K562 (cell line): ENCODE data around the gene EDN2. TPM values are rescaled to one million over a fixed set of nuclear protein-coding genes. Genes with fewer than 3 reads are reported as not detected.

ENCODE experiments used
- CXXC5 ChIP-seq: fragments of 250-450 bp; sonication (Bioruptor Pico); IDR thresholded peaks from 2 replicates; pipeline ENCODE4 v1.8.0; 2022; ENCODE audit warnings: inconsistent platforms, mild to moderate bottlenecking, moderate library complexity
- EP300 ChIP-seq: IDR thresholded peaks from 2 replicates; pipeline ENCODE4 v1.6.1; 2012; ENCODE audit warnings: low read length, improper control_type of control experiment
- ETV5 ChIP-seq: sonication (generic); formaldehyde crosslinking; IDR thresholded peaks from 2 replicates; pipeline ENCODE4 v1.4.0; 2020; ENCODE audit warnings: low read depth, mild to moderate bottlenecking, missing genetic modification reagents
- HMGN3 ChIP-seq: IDR thresholded peaks from 2 replicates; pipeline ENCODE4 v1.6.1; 2011; ENCODE audit warnings: borderline replicate concordance, low read depth, mild to moderate bottlenecking, mixed read lengths, low read length; ENCODE audit not compliant: insufficient read length; ENCODE audit errors: extremely low read depth
- HOXB6 ChIP-seq: fragments of 250-450 bp; sonication (Bioruptor Pico); IDR thresholded peaks from 2 replicates; pipeline ENCODE4 v1.5.1; 2022; ENCODE audit warnings: mild to moderate bottlenecking, borderline replicate concordance
- KLF6 ChIP-seq: fragments of 250-450 bp; sonication (Bioruptor Pico); IDR thresholded peaks from 2 replicates; pipeline ENCODE4 v1.4.0; 2020; ENCODE audit warnings: mild to moderate bottlenecking, moderate library complexity, borderline replicate concordance
- MAZ ChIP-seq, 2 experiments: fragments of 450-650 bp in 1 of 2; sonication (generic) in 1 of 2; formaldehyde crosslinking; IDR thresholded peaks in 1 of 2; conservative IDR thresholded peaks in 1 of 2; 2 replicates each; pipeline versions ENCODE4 v1.4.0 to v1.5.0; 2020; ENCODE audit warnings: mild to moderate bottlenecking in 1 of 2, missing genetic modification reagents in 1 of 2
- NONO ChIP-seq, 2 experiments: fragments of 200-400 bp in 1 of 2; fragments of 450-650 bp in 1 of 2; formaldehyde crosslinking in 1 of 2; IDR thresholded peaks; 2 replicates each; pipeline ENCODE4 v1.6.1; 2017; ENCODE audit warnings: low read depth in 2 of 2, mild to moderate bottlenecking in 2 of 2, moderate library complexity in 2 of 2, low read length in 1 of 2
- NRF1 ChIP-seq, 2 experiments: fragments of 450-650 bp; IDR thresholded peaks in 1 of 2; conservative IDR thresholded peaks in 1 of 2; 2 replicates each; pipeline ENCODE4 v1.6.1; 2014; ENCODE audit warnings: mild to moderate bottlenecking in 2 of 2
- RBM22 ChIP-seq: fragments of 200-400 bp; formaldehyde crosslinking; IDR thresholded peaks from 2 replicates; pipeline ENCODE4 v1.6.1; 2018; ENCODE audit warnings: low read length, low read depth; ENCODE audit not compliant: poor library complexity, severe bottlenecking
- SAFB ChIP-seq: fragments of 200-400 bp; formaldehyde crosslinking; IDR thresholded peaks from 2 replicates; pipeline ENCODE4 v1.6.1; 2017; ENCODE audit warnings: low read depth, low read length, borderline replicate concordance
- SNAPC5 ChIP-seq: fragments of 250-450 bp; sonication (Bioruptor Pico); IDR thresholded peaks from 2 replicates; pipeline ENCODE4 v1.8.0; 2021; ENCODE audit warnings: moderate library complexity, mild to moderate bottlenecking, inconsistent platforms
- TCF3 ChIP-seq: sonication (generic); formaldehyde crosslinking; IDR thresholded peaks from 2 replicates; pipeline ENCODE4 v1.4.0; 2020; ENCODE audit warnings: mild to moderate bottlenecking, missing genetic modification reagents
- TCF7 ChIP-seq: sonication (generic); IDR thresholded peaks from 2 replicates; pipeline ENCODE4 v1.6.1; 2016; ENCODE audit warnings: antibody characterized with exemption, borderline replicate concordance
- TCFL5 ChIP-seq: fragments of 250-450 bp; sonication (Bioruptor Pico); conservative IDR thresholded peaks from 2 replicates; pipeline ENCODE4 v1.6.1; 2021; ENCODE audit warnings: mild to moderate bottlenecking, moderate library complexity, matching md5 sums
- TEAD2 ChIP-seq: fragments of 450-650 bp; IDR thresholded peaks from 2 replicates; pipeline ENCODE4 v1.6.1; 2016; ENCODE audit warnings: missing genetic modification characterization, control low read depth, missing compliant biosample characterization
- THRAP3 ChIP-seq: fragments of 450-650 bp; IDR thresholded peaks from 2 replicates; pipeline ENCODE4 v1.6.1; 2016; ENCODE audit warnings: mild to moderate bottlenecking, inconsistent platforms, borderline replicate concordance
- ZBTB8A ChIP-seq: fragments of 450-650 bp; IDR thresholded peaks from 2 replicates; pipeline ENCODE4 v1.6.1; 2018; ENCODE audit warnings: mild to moderate bottlenecking, moderate library complexity; ENCODE audit not compliant: partially characterized antibody
- ZNF644 ChIP-seq: fragments of 200-800 bp; sonication (Bioruptor generic); IDR thresholded peaks from 2 replicates; pipeline ENCODE4 v1.6.1; 2016; ENCODE audit warnings: low read depth, missing genetic modification characterization, missing compliant biosample characterization
- ZSCAN29 ChIP-seq: fragments of 450-650 bp; IDR thresholded peaks from 2 replicates; pipeline ENCODE4 v1.6.1; 2017
- polyA plus RNA-seq, 8 experiments: library from polyadenylated mRNA; depleted of rRNA in 4 of 8; stranded (reverse) in 5 of 8; unstranded in 3 of 8; fragments of >200 nt; fragmentation: Nextera tagmentation in 2 of 8; fragmentation: Illumina TruSeq in 1 of 8; extraction: Ambion mirVana in 2 of 8; extraction: Trizol in 1 of 8; gene quantifications; 2 replicates each; pipeline versions ENCODE4 v1.2.1 to v1.2.3, GENCODE V29; 2011 to 2014; ENCODE audit warnings: inconsistent platforms in 1 of 8, missing spikeins in 1 of 8
- total RNA-seq, 7 experiments: library from RNA; depleted of rRNA in 6 of 7; stranded (reverse); fragments of >200 nt in 6 of 7; fragmentation: Illumina TruSeq in 2 of 7; extraction: Trizol in 2 of 7; gene quantifications; 2 replicates each; pipeline versions ENCODE4 v1.2.1 to v1.2.3, GENCODE V29; 2011 to 2021; ENCODE audit warnings: low replicate concordance in 1 of 7
- TF ChIP-seq, protein P1 (sequence below): fragments of 450-650 bp; IDR thresholded peaks from 2 replicates; pipeline ENCODE4 v1.6.1; 2016; ENCODE audit warnings: missing biosample characterization, missing genetic modification characterization
- TF ChIP-seq, protein P2 (sequence below): fragments of 250-450 bp; sonication (Bioruptor Pico); IDR thresholded peaks from 2 replicates; pipeline ENCODE4 v1.8.0; 2021; ENCODE audit warnings: moderate library complexity, mild to moderate bottlenecking, inconsistent platforms
- TF ChIP-seq, protein P3 (sequence below): fragments of 450-650 bp; formaldehyde crosslinking; IDR thresholded peaks from 2 replicates; pipeline ENCODE4 v1.4.0; 2022; ENCODE audit warnings: missing genetic modification characterization

Gene EDN2
- total and polyA plus RNA-seq, 9 of the 15 experiments (the other 6 are each of a cell fraction or from before 2014, with no cell fraction given): not detected

GRCh38 chr1:41516168-41517061 lies 31.9 kb upstream of the EDN2 start (continued):
- TF ChIP-seq MAZ (CRISPR knock-in tag; conservative IDR thresholded peaks at IDR 0.05 in 1 of 2, IDR thresholded peaks at IDR 0.05 in 1 of 2) (peak; percentile 21 to 66; a peak in 3 of 4 replicates), SAFB (peak; percentile 87; the same call in 1 of the 2 replicates), NONO (IDR thresholded peaks at IDR 0.05; ENCODE audit: low read depth in 2 of 2, low read length in 1 of 2) (peak in 1 of 2 experiments; percentile 73; a peak in 1 of 4 replicates), ZSCAN29 (no peak), TEAD2 (no peak), TCF7 (no peak), THRAP3 (no peak), NRF1 (conservative IDR thresholded peaks at IDR 0.05 in 1 of 2, IDR thresholded peaks at IDR 0.05 in 1 of 2) (peak in 1 of 2 experiments; percentile 15; a peak in 1 of 4 replicates), EP300 (no peak), TCF3 (CRISPR knock-in tag) (no peak), KLF6 (CRISPR knock-in tag) (no peak), TCFL5 (no peak), ZNF644 (tag) (no peak), ZBTB8A (no peak), SNAPC5 (no peak), ETV5 (CRISPR knock-in tag) (0 out of 2 replicates have a peak, but pooled peaks have one; percentile 25), CXXC5 (CRISPR knock-in tag) (peak; percentile 68), HMGN3 (peak; percentile 83), RBM22 (no peak), HOXB6 (CRISPR knock-in tag) (no peak)
- TF ChIP-seq, protein P1, sequence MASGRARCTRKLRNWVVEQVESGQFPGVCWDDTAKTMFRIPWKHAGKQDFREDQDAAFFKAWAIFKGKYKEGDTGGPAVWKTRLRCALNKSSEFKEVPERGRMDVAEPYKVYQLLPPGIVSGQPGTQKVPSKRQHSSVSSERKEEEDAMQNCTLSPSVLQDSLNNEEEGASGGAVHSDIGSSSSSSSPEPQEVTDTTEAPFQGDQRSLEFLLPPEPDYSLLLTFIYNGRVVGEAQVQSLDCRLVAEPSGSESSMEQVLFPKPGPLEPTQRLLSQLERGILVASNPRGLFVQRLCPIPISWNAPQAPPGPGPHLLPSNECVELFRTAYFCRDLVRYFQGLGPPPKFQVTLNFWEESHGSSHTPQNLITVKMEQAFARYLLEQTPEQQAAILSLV (tag): no peak
- TF ChIP-seq, protein P2, sequence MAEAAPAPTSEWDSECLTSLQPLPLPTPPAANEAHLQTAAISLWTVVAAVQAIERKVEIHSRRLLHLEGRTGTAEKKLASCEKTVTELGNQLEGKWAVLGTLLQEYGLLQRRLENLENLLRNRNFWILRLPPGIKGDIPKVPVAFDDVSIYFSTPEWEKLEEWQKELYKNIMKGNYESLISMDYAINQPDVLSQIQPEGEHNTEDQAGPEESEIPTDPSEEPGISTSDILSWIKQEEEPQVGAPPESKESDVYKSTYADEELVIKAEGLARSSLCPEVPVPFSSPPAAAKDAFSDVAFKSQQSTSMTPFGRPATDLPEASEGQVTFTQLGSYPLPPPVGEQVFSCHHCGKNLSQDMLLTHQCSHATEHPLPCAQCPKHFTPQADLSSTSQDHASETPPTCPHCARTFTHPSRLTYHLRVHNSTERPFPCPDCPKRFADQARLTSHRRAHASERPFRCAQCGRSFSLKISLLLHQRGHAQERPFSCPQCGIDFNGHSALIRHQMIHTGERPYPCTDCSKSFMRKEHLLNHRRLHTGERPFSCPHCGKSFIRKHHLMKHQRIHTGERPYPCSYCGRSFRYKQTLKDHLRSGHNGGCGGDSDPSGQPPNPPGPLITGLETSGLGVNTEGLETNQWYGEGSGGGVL (CRISPR knock-in tag): no peak
- TF ChIP-seq, protein P3, sequence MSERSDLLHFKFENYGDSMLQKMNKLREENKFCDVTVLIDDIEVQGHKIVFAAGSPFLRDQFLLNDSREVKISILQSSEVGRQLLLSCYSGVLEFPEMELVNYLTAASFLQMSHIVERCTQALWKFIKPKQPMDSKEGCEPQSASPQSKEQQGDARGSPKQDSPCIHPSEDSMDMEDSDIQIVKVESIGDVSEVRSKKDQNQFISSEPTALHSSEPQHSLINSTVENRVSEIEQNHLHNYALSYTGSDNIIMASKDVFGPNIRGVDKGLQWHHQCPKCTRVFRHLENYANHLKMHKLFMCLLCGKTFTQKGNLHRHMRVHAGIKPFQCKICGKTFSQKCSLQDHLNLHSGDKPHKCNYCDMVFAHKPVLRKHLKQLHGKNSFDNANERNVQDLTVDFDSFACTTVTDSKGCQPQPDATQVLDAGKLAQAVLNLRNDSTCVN (CRISPR knock-in tag): no peak
